DMS79 (cell line): Measurements from ENCODE around the gene PWWP2A.
"Not testable (repeated sequence)": the region's sequence is repeated elsewhere in the genome, so short reads cannot be mapped to it uniquely, and the experiment has no call there.

Experiments used
- DNase-seq: peaks from one replicate; lab custom pipeline; 2025; lab: John Stamatoyannopoulos, UW

The PWWP2A gene

DNA sequence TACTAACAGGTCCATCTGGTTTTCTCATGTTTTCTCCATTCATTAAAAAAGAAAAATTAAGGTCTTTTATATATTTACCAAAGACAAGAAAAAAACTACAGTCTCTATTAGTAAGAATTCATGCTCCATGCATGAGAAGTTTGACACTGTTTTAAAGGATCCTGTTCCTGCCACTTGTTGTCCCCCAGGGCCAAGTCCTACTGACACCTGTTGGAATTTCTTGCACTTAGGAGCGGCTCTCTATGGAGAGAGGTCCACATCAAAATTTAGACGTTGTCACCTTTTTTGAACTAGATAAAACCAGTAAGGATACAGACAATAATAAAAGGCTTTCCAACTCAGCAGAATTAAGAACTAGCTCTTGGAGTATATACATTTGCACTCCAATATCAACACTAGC, 42.3 kb downstream of the PWWP2A start:
- DNase-seq = no peak

DNA sequence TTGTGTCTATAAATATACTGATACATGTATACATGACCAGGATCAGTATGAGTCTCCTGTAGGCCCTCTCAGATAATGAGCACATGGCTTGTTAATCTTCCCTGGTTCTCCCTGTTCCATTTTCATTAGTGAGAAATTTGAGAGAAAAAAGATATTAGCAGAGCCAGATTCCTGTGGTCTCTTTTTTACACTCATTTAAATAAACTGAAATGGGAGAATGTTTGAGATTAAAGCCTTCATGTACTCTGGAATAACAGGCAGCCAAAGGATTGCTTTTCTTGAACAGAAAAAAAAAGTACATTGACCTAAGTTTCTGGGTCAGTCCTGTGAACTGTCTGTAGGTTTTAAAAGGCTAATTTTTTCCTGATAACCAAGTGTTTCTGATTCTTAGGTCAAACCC, 44.2 kb downstream of the PWWP2A start:
- no peak for DNase-seq

DNA sequence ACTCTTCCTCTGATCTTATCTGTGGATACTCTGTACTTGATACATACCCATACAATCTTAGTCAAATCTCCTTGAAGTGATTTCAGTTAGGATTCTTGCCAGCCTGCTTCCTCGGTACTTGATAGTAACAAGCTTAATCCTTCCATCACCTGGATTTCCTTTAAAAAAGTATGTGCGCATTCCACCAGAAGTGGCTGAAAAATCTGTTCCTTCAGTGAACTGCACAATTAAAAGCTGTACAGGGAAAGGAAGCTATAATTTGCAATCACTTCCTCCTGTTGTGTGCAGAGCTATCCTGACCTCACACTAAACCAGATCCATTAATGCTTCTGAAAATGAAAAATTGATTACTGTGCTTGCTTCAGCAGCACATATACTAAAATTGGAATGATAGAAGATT, 47.3 kb downstream of the PWWP2A start:
- DNase-seq = no peak

DNA sequence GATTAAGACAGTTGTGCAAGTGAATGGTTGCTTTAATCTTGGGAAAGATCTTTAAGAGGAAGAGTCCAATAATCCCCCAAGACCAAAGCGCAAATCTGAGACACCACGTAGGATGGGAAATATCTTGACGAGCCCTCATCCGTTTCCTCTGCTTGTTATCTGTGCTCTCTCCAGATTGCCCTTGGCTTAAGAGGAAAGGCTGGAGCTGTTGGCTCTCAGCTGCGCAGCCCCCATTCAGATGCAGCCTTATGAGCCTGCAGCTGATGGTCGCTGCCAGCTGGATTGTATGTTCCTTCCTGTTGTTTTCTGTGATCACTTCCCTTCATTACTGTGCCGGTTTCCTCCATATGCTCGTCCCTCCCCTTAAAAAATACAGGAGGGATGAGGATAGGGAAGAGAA, 47.7 kb downstream of the PWWP2A start:
- no peak for DNase-seq

- DNase-seq = not testable (repeated sequence)
These were observed 50.1 kb downstream of the PWWP2A start for GRCh38 chr5:160069120-160069519.

DNA sequence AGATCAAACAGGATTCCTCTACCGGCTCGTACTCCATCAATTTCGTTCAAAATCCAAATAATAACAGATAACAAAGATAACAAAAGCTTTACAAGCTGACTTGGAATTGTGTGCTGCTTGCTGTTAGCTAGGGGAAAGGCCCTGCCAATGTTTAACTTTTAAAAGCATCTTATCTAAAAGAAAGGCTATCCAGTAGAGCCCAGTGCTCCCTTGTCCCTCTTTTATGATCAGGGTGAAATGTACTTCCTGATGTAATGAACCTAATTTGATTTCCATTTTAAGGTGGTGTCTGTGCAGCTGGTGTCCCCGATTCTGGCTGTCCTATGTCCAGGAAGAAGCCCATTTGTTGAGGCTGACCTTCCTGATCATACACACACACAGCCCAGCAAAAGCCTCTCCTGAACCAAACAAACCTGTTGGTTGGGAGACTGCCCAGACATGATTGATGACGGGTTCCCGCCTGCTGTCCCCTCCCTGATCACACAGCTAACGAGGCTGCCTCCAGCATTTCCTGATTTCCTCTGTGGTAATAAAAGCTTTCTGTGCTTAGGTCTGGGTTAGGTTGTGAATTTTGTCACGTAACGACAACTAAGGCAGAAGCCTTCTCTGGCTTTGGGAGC, 54.1 kb downstream of the PWWP2A start:
- no peak for DNase-seq

- DNase-seq = no peak
These were observed 54.8 kb downstream of the PWWP2A start for GRCh38 chr5:160064417-160064810.

DNA sequence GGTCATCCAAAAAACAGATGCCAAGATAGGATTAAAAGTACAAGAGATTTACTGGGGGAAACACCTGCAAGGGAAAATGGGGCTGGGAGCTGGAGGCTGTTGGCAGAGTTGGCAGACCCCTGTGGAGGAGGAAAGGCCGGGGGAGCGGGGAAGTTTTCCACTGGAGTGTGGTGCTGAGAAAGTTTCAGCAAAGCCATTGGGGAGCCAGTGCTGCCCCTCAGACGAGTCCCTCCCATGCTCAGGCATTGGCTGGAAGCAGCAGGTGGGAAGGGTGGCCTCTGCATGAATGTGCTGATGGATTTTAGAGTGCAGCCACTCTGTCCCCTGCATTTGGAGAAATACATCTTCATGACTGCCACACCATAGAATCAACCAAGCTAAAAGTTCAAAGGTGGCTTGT, 57.5 kb downstream of the PWWP2A start:
- no peak for DNase-seq

- no peak for DNase-seq
These were observed 59.2 kb downstream of the PWWP2A start for GRCh38 chr5:160060001-160060400.

DNA sequence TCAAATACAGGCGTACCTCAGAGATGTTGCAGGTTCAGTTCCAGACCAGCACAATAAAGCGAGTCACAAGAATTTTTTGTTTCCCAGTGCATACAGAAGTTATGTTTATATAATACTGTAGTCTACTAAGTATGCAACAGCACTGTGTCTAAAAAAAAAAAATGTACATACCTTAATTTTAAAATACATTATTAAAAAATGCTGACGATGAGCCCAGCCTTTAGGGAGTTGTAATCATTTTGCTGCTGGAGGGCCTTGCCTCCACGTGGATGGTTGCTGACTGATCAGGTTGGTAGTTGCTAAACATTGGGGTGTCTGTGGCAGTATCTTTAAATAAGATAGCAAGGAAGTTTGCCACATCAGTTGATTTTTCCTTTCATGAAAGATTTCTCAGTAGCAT, 62.0 kb downstream of the PWWP2A start:
- DNase-seq = no peak

DNA sequence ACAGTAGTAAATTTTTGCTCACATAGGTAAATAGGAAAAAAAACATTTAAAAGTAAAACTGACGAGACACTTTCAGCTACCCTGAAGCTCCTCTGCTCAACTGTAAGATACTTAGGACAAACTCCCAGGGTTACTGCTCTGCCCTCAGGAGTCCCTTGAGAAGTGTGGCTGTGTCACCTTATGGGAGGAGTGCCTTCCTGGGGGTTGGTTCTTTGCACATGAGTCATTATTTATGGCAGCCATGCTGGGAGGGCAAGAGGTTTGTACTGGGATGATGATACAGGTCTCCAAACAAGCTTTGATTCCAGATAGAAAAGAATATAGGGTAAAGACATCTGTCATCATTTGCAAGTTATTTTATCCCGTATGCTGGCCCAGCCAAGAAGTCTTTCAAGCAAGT, 64.4 kb downstream of the PWWP2A start:
- DNase-seq = no peak

- DNase-seq = no peak
These were observed 65.2 kb downstream of the PWWP2A start for GRCh38 chr5:160054047-160054446.

GRCh38 chr5:160049099-160049498, 70.2 kb downstream of the PWWP2A start:
- DNase-seq = no peak

DNA sequence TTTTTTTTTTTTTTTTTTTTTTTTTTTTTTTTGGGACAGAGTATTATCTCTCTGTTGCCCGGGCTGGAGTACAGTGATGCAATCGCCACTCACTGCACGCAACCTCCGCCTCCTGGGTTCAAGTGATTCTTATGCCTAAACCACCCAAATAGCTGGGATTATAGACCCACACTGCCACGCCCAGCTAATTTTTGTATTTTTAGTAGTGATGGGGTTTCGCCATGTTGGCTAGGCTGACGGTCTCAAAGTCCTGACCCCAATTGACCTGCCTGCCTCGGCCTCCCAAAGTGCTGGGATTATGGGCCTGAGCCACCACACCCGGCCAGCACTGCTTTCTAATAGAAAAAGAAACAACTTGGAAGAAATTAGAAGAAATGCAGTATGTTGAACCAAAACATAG, 71.1 kb downstream of the PWWP2A start:
- no peak for DNase-seq

- no peak for DNase-seq
These were observed 71.8 kb downstream of the PWWP2A start for GRCh38 chr5:160047423-160047822.

DNA sequence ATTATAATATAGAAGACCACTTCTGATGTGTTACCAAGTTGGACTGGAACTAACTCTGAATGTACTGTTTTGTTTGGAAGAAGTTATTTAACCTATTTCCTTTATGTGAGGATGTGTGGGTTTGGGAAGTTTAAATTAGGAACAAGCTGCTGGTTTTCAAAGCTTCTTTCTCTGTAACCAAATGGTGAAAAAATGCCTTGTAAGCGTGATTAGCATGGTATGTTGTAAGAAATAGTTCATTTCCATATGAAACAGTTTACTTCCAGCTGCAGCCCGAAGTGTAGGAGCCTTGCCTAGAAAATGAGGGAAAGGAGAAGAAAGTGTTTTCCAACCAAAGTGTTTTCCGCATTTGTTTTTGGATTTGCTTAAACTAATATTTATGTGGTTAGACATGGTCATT, 74.3 kb downstream of the PWWP2A start:
- no peak for DNase-seq

DNA sequence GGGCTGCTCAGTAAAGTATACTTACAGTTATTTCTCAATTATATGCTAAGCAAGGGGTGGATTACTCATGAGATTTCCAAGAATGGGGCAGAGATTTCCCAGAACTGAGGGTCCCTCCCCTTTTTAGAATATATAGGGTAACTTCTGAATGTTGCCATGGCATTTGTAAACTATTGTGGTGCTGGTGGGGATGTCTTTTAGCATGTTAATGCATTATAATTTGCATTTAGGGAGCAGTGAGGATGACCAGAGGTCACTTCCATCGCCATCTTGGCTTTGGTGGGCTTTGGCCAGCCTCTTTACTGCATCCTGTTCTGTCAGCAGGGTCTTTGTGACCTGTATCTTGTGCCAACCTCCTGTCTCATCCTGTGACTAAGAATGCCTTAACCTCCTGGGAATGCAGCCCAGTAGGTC, 74.9 kb downstream of the PWWP2A start:
- no peak for DNase-seq

DNA sequence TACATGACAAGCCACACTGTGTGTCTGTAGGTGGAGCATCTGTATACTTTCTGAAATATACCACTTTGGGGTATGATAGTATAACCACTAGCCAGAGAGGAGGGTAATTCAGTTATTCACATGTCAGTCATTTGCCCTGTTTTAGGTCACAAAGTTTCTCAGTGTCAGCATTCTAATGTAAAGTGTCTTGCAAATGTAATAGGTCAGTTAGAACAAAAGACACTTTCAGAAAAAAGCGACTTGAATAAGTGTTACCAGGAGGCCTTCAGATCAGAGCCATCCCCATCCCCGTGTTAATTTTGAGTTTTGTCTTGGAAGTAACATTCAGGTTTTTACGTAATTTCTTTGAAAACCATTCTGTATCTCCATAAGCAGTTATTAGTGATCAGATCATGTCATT, 76.6 kb downstream of the PWWP2A start:
- DNase-seq = no peak
